H9 (cell line): Measurements from ENCODE around the gene HSD17B2. TPM values are rescaled to one million over a fixed set of nuclear protein-coding genes. Genes with fewer than 3 reads are reported as not detected.

ENCODE experiments used
- DNase-seq: peaks from one replicate; pipeline ENCODE4 v3.0.0-alpha.2; 2017
- H2AFZ ChIP-seq: one replicate; pipeline ENCODE4 v1.6.1; 2013; ENCODE audit warnings: mild to moderate bottlenecking, low read length, control low read depth, moderate library complexity
- H2AK5ac ChIP-seq: 2 replicates; pipeline ENCODE4 v1.6.1; 2013; ENCODE audit warnings: low read length, control low read depth, mixed read lengths; ENCODE audit not compliant: insufficient read length
- H2BK120ac ChIP-seq: one replicate; pipeline ENCODE4 v1.6.1; 2013; ENCODE audit warnings: low read depth, mild to moderate bottlenecking, low read length, control low read depth, inconsistent platforms; ENCODE audit not compliant: poor library complexity, severe bottlenecking
- H2BK12ac ChIP-seq: 2 replicates; pipeline ENCODE4 v1.6.1; 2013; ENCODE audit warnings: low read length, control low read depth, mixed read lengths, low read depth; ENCODE audit not compliant: insufficient read length
- H2BK15ac ChIP-seq: 2 replicates; pipeline ENCODE4 v1.6.1; 2013; ENCODE audit warnings: low read depth, low read length, control low read depth
- H2BK20ac ChIP-seq: one replicate; pipeline ENCODE4 v1.6.1; 2013; ENCODE audit warnings: low read depth, mild to moderate bottlenecking, low read length, control low read depth, inconsistent platforms; ENCODE audit not compliant: poor library complexity, severe bottlenecking
- H2BK5ac ChIP-seq: 2 replicates; pipeline ENCODE4 v1.6.1; 2013; ENCODE audit warnings: low read length, control low read depth, mixed read lengths; ENCODE audit not compliant: insufficient read length
- H3K14ac ChIP-seq: 2 replicates; pipeline ENCODE4 v1.6.1; 2013; ENCODE audit warnings: low read length, control low read depth; ENCODE audit not compliant: insufficient read depth
- H3K18ac ChIP-seq: 2 replicates; pipeline ENCODE4 v1.6.1; 2013; ENCODE audit warnings: low read depth, mild to moderate bottlenecking, mixed read lengths, low read length, control low read depth; ENCODE audit not compliant: insufficient read length
- H3K23ac ChIP-seq: 2 replicates; pipeline ENCODE4 v1.6.1; 2013; ENCODE audit warnings: low read length, control low read depth, mixed read lengths, low read depth; ENCODE audit not compliant: insufficient read length
- H3K23me2 ChIP-seq: 2 replicates; pipeline ENCODE4 v1.6.1; 2013; ENCODE audit warnings: low read depth, mild to moderate bottlenecking, mixed read lengths, low read length, control low read depth; ENCODE audit not compliant: insufficient read length, poor library complexity, severe bottlenecking
- H3K27ac ChIP-seq: 2 replicates; pipeline ENCODE4 v1.5.1; 2013; ENCODE audit warnings: low read length, control low read depth, mixed read lengths, low read depth; ENCODE audit not compliant: insufficient read length
- H3K27me3 ChIP-seq: 2 replicates; pipeline ENCODE4 v1.6.1; 2013; ENCODE audit warnings: low read length, control low read depth, inconsistent platforms; ENCODE audit not compliant: insufficient read depth
- H3K4ac ChIP-seq: 2 replicates; pipeline ENCODE4 v1.6.1; 2013; ENCODE audit warnings: low read depth, mild to moderate bottlenecking, control low read depth, inconsistent platforms, low read length, moderate library complexity
- H3K4me1 ChIP-seq: 2 replicates; pipeline ENCODE4 v1.6.1; 2013; ENCODE audit warnings: low read length, control low read depth, inconsistent platforms; ENCODE audit not compliant: insufficient read depth
- H3K4me2 ChIP-seq: 2 replicates; pipeline ENCODE4 v1.6.1; 2013; ENCODE audit warnings: low read length, control low read depth, mixed read lengths; ENCODE audit not compliant: insufficient read length, insufficient read depth
- H3K56ac ChIP-seq: 2 replicates; pipeline ENCODE4 v1.6.1; 2013; ENCODE audit warnings: low read depth, mild to moderate bottlenecking, mixed read lengths, low read length, control low read depth; ENCODE audit not compliant: insufficient read length
- H3K79me1 ChIP-seq: 2 replicates; pipeline ENCODE4 v1.6.1; 2013; ENCODE audit warnings: low read depth, mild to moderate bottlenecking, moderate library complexity, low read length, control low read depth, inconsistent platforms; ENCODE audit not compliant: insufficient read depth, poor library complexity, severe bottlenecking
- H3K79me2 ChIP-seq: 2 replicates; pipeline ENCODE4 v1.6.1; 2013; ENCODE audit warnings: low read length, control low read depth, inconsistent platforms; ENCODE audit not compliant: insufficient read depth
- H3K9ac ChIP-seq: 2 replicates; pipeline ENCODE4 v1.6.1; 2013; ENCODE audit warnings: low read length, control low read depth, mixed read lengths; ENCODE audit not compliant: insufficient read length; ENCODE audit errors: extremely low read depth
- H3K9me3 ChIP-seq: one replicate; pipeline ENCODE4 v1.6.1; 2013; ENCODE audit warnings: low read depth, low read length, inconsistent platforms; ENCODE audit not compliant: control insufficient read depth
- H3T11ph ChIP-seq: one replicate; pipeline ENCODE4 v1.6.1; 2013; ENCODE audit warnings: mild to moderate bottlenecking, low read length, control low read depth, inconsistent platforms
- H4K20me1 ChIP-seq: one replicate; pipeline ENCODE4 v1.6.1; 2013; ENCODE audit not compliant: control insufficient read depth, insufficient read length, insufficient read depth
- H4K5ac ChIP-seq: 2 replicates; pipeline ENCODE4 v1.6.1; 2013; ENCODE audit warnings: low read depth, mild to moderate bottlenecking, mixed read lengths, low read length, control low read depth; ENCODE audit not compliant: insufficient read length
- H4K8ac ChIP-seq: replicated peaks from 2 replicates; pipeline ENCODE4 v1.6.1; 2013; ENCODE audit warnings: low read length, control low read depth, mixed read lengths, low read depth; ENCODE audit not compliant: insufficient read length
- H4K91ac ChIP-seq: 2 replicates; pipeline ENCODE4 v1.6.1; 2013; ENCODE audit warnings: low read depth, mild to moderate bottlenecking, moderate library complexity, mixed read lengths, low read length, control low read depth; ENCODE audit not compliant: insufficient read length
- H3K27ac Mint-ChIP-seq, 3 experiments: 2 replicates in 2 of 3; 3 replicates in 1 of 3; pipeline ENCODE4 v1.8.0; 2020 to 2021; ENCODE audit warnings: mixed read lengths in 3 of 3, mild to moderate bottlenecking in 1 of 3, moderate library complexity in 1 of 3
- H3K27me3 Mint-ChIP-seq: 2 replicates; pipeline ENCODE4 v1.8.0; 2021; ENCODE audit warnings: low read depth, mild to moderate bottlenecking, moderate library complexity, mixed read lengths
- H3K36me3 Mint-ChIP-seq, 3 experiments: 2 replicates in 2 of 3; 3 replicates in 1 of 3; pipeline ENCODE4 v1.8.0; 2020 to 2021; ENCODE audit warnings: low read depth in 3 of 3, mixed read lengths in 3 of 3; ENCODE audit not compliant: insufficient read depth in 1 of 3
- H3K4me1 Mint-ChIP-seq, 2 experiments: 2 replicates each; pipeline ENCODE4 v1.8.0; 2020; ENCODE audit warnings: mixed read lengths in 2 of 2
- H3K4me3 Mint-ChIP-seq, 2 experiments: 2 replicates in 1 of 2; 3 replicates in 1 of 2; pipeline ENCODE4 v1.8.0; 2020 to 2021; ENCODE audit warnings: mild to moderate bottlenecking in 2 of 2, mixed read lengths in 2 of 2, moderate library complexity in 1 of 2
- H3K9me3 Mint-ChIP-seq, 2 experiments: 2 replicates in 1 of 2; 3 replicates in 1 of 2; pipeline ENCODE4 v1.8.0; 2020; ENCODE audit warnings: mild to moderate bottlenecking in 2 of 2, mixed read lengths in 2 of 2, moderate library complexity in 1 of 2
- WGBS: extraction: QIAGEN DNeasy Blood & Tissue Kit; methylation state at CpG from one replicate; pipeline ENCODE4 v1.1.7; 2013; ENCODE audit warnings: missing lambda C conversion rate, low lambda C conversion rate, mixed read lengths; ENCODE audit not compliant: insufficient read length; ENCODE audit errors: extremely low coverage; 5-methylcytosine and 5-hydroxymethylcytosine counted together
- total RNA-seq: library from RNA; stranded (reverse); gene quantifications from 2 replicates; pipeline ENCODE4 v1.2.1, GENCODE V29; 2021
- TF ChIP-seq, protein P1 (sequence below): fragments of 200-600 bp; sonication (generic); conservative IDR thresholded peaks from 3 replicates; pipeline ENCODE4 v1.8.0; 2021; ENCODE audit warnings: antibody characterized with exemption, mild to moderate bottlenecking

The HSD17B2 gene
- total RNA-seq, 1 experiment from 2014 or later: not detected

- Histone ChIP-seq H4K20me1 (no peaks in the 10 kb centered on the region), H2BK120ac (no peak overlapping the region), H2AK5ac (no peak overlapping the region), H3K56ac (no peak overlapping the region), H3K79me2 (no peaks in the 10 kb centered on the region), H3K4me1 (peaks cover 4% of the 10 kb centered on the region), H2BK20ac (no peak overlapping the region), H3K27ac (no peak overlapping the region), H3K23ac (no peak overlapping the region), H2BK15ac (no peak overlapping the region), H3K18ac (no peak overlapping the region), H3T11ph (no peak overlapping the region), H3K9me3 (no peaks in the 10 kb centered on the region), H3K4ac (no peak overlapping the region), H2BK12ac (no peak overlapping the region), H3K4me2 (no peak overlapping the region), H4K5ac (no peak overlapping the region), H3K79me1 (no peaks in the 10 kb centered on the region), H3K27me3 (no peaks in the 10 kb centered on the region), H3K14ac (no peak overlapping the region), H2BK5ac (no peak overlapping the region), H4K91ac (no peak overlapping the region), H3K23me2 (no peaks in the 10 kb centered on the region), H3K9ac (no peak overlapping the region), H4K8ac (no peak overlapping the region), H2AFZ (no peak overlapping the region)
- peaks cover 0 to under 1% (median 0%) of the 10 kb centered on the region in 3 experiments; a peak in 1 of 7 replicates for H3K36me3 Mint-ChIP-seq
- no peak overlapping the region for H3K4me3 Mint-ChIP-seq
- no peaks in the 10 kb centered on the region for H3K9me3 Mint-ChIP-seq
- no peak for DNase-seq
- no CpG with 5 or more reads among the region's 2 CpGs for WGBS
- H3K27ac Mint-ChIP-seq: no peak overlapping the region; a peak in 1 of 7 replicates
- peaks cover 37 to 40% of the 10 kb centered on the region in 2 experiments for H3K4me1 Mint-ChIP-seq
- no peaks in the 10 kb centered on the region for H3K27me3 Mint-ChIP-seq
- TF ChIP-seq, protein P1, sequence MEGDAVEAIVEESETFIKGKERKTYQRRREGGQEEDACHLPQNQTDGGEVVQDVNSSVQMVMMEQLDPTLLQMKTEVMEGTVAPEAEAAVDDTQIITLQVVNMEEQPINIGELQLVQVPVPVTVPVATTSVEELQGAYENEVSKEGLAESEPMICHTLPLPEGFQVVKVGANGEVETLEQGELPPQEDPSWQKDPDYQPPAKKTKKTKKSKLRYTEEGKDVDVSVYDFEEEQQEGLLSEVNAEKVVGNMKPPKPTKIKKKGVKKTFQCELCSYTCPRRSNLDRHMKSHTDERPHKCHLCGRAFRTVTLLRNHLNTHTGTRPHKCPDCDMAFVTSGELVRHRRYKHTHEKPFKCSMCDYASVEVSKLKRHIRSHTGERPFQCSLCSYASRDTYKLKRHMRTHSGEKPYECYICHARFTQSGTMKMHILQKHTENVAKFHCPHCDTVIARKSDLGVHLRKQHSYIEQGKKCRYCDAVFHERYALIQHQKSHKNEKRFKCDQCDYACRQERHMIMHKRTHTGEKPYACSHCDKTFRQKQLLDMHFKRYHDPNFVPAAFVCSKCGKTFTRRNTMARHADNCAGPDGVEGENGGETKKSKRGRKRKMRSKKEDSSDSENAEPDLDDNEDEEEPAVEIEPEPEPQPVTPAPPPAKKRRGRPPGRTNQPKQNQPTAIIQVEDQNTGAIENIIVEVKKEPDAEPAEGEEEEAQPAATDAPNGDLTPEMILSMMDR: no peak
These were observed 57.7 kb downstream of the HSD17B2 start for GRCh38 chr16:82092711-82093110.
